Astrocyte (in vitro differentiated cells and primary cell): ENCODE measurements around the gene PRSS36. TPM values are rescaled to one million over a fixed set of nuclear protein-coding genes. Genes with fewer than 3 reads are reported as not detected.

Source experiments
- DNase-seq: peaks from one replicate; pipeline ENCODE4 v3.0.0-alpha.2; 2010; ENCODE audit warnings: low read depth
- FAIRE-seq: peaks from 2 replicates; lab custom pipeline; 2011; peaks lifted over from hg19 to GRCh38; lab: Jason Lieb, UNC
- H2AFZ ChIP-seq: 2 replicates; pipeline ENCODE4 v1.6.0; 2012; ENCODE audit warnings: low read depth, low read length, inconsistent platforms
- H3K27ac ChIP-seq: 2 replicates; pipeline ENCODE4 v1.5.1; 2011; ENCODE audit warnings: low read depth, low read length, inconsistent platforms
- H3K27me3 ChIP-seq: 2 replicates; pipeline ENCODE4 v1.6.0; 2011; ENCODE audit warnings: low read length, inconsistent platforms; ENCODE audit not compliant: insufficient read depth
- H3K36me3 ChIP-seq: 2 replicates; pipeline ENCODE4 v1.5.1; 2011; ENCODE audit warnings: low read length, inconsistent platforms; ENCODE audit not compliant: insufficient read depth
- H3K4me1 ChIP-seq: 2 replicates; pipeline ENCODE4 v1.5.1; 2011; ENCODE audit warnings: low read length, inconsistent platforms; ENCODE audit not compliant: insufficient read depth
- H3K4me2 ChIP-seq: 2 replicates; pipeline ENCODE4 v1.6.0; 2012; ENCODE audit warnings: low read length, inconsistent platforms
- H3K4me3 ChIP-seq: 2 replicates; pipeline ENCODE4 v1.5.1; 2011; ENCODE audit warnings: low read depth, mild to moderate bottlenecking, low read length, inconsistent platforms; ENCODE audit not compliant: insufficient read depth
- H3K79me2 ChIP-seq: 2 replicates; pipeline ENCODE4 v1.6.0; 2012; ENCODE audit warnings: mild to moderate bottlenecking, low read length, inconsistent platforms; ENCODE audit not compliant: insufficient read depth
- H3K9ac ChIP-seq: 2 replicates; pipeline ENCODE4 v1.6.0; 2012; ENCODE audit warnings: mild to moderate bottlenecking, low read length, inconsistent platforms
- H3K9me3 ChIP-seq: 2 replicates; pipeline ENCODE4 v1.5.1; 2012; ENCODE audit warnings: low read depth, mild to moderate bottlenecking, low read length, inconsistent platforms; ENCODE audit not compliant: insufficient read depth
- H4K20me1 ChIP-seq: 2 replicates; pipeline ENCODE4 v1.6.0; 2012; ENCODE audit warnings: low read length, inconsistent platforms; ENCODE audit not compliant: insufficient read depth
- H3K27ac Mint-ChIP-seq: one replicate; pipeline ENCODE4 v1.8.0; 2021; ENCODE audit warnings: mild to moderate bottlenecking, mixed read lengths; ENCODE audit not compliant: unreplicated experiment
- H3K27me3 Mint-ChIP-seq: one replicate; pipeline ENCODE4 v1.8.0; 2021; ENCODE audit warnings: low read depth, mixed read lengths; ENCODE audit not compliant: unreplicated experiment
- H3K36me3 Mint-ChIP-seq: one replicate; pipeline ENCODE4 v1.8.0; 2021; ENCODE audit warnings: low read depth, mixed read lengths; ENCODE audit not compliant: unreplicated experiment
- H3K4me1 Mint-ChIP-seq: one replicate; pipeline ENCODE4 v1.8.0; 2021; ENCODE audit warnings: low read depth, mixed read lengths; ENCODE audit not compliant: unreplicated experiment
- H3K4me3 Mint-ChIP-seq: one replicate; pipeline ENCODE4 v1.8.0; 2021; ENCODE audit warnings: mild to moderate bottlenecking, moderate library complexity, mixed read lengths; ENCODE audit not compliant: unreplicated experiment
- H3K9me3 Mint-ChIP-seq: one replicate; pipeline ENCODE4 v1.8.0; 2021; ENCODE audit warnings: mild to moderate bottlenecking, mixed read lengths; ENCODE audit not compliant: unreplicated experiment
- CTCF ChIP-seq: IDR thresholded peaks from 2 replicates; pipeline ENCODE4 v1.5.1; 2011; ENCODE audit warnings: low read depth, mild to moderate bottlenecking, inconsistent platforms, low read length, moderate library complexity; ENCODE audit not compliant: insufficient read depth
- EZH2 ChIP-seq: IDR thresholded peaks from 2 replicates; pipeline ENCODE4 v1.6.1; 2012; ENCODE audit warnings: mild to moderate bottlenecking, low read length, inconsistent platforms; ENCODE audit not compliant: insufficient read depth
- total RNA-seq: library from RNA; stranded (reverse); gene quantifications from 2 replicates; pipeline ENCODE4 v1.2.1, GENCODE V29; 2021

The PRSS36 gene
- total RNA-seq, 1 donor from 2014 or later: 0.41 TPM

- H3K9me3 Mint-ChIP-seq: no peaks in the 10 kb centered on the region
- H3K27ac Mint-ChIP-seq: peak overlapping the region; percentile 83
- H3K4me2 ChIP-seq: peak overlapping the region; percentile 92
- H3K9me3 ChIP-seq: no peaks in the 10 kb centered on the region
- peak overlapping the region; percentile 98 for H3K4me3 Mint-ChIP-seq
- H3K79me2 ChIP-seq: peaks cover 81% of the 10 kb centered on the region
- peaks cover 69% of the 10 kb centered on the region for H4K20me1 ChIP-seq
- H3K36me3 Mint-ChIP-seq: peaks cover 26% of the 10 kb centered on the region
- H2AFZ ChIP-seq: no peak overlapping the region
- DNase-seq: no peak
- H3K27ac ChIP-seq: no peak overlapping the region
- H3K36me3 ChIP-seq: peaks cover 48% of the 10 kb centered on the region
- FAIRE-seq: no peak
- H3K4me1 Mint-ChIP-seq: peaks cover 45% of the 10 kb centered on the region
- peaks cover 26% of the 10 kb centered on the region for H3K4me1 ChIP-seq
- peak overlapping the region; percentile 99 for H3K9ac ChIP-seq
- H3K27me3 ChIP-seq: no peaks in the 10 kb centered on the region
- peak overlapping the region; percentile 92 for H3K4me3 ChIP-seq
- no peak for TF ChIP-seq CTCF
- no peak for TF ChIP-seq EZH2
- no peaks in the 10 kb centered on the region for H3K27me3 Mint-ChIP-seq
Measured at GRCh38 chr16:31182391-31182790, 32.5 kb upstream of the PRSS36 start.

DNA sequence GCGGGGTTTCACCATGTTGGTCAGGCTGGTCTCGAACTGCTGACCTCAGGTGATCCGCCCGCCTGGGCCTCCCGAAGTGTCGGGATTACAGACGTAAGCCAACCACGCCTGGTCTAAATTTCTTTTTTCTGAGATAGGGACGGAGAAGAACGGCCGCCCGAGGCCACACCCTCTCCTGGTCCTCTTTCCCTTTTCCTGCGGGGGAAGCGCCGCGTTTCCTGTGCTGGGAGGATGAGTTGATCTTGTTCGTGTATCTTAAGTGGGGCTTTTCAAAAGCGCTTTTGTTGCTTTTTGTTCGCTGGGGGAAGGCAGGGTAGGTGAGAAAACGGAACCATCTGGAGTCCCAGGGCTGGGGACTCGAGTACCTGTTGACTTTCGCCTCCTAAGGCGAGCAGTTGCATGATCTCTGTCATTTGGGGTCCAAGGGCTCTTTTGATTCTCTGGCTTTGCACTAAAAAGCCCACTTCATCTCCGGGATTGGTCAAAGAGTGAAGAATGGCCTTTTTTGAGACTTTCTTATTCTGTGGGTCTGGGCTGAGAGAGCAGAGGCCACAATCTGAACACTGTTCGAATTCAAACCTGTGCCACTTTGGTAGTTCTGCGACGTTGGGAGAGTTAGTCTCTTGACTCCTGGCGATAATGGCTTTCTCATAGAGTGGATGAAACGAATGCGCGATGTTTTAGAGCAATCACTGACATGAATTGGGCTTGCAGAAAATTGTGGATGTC, 31.4 kb upstream of the PRSS36 start:
- H3K36me3 ChIP-seq: peaks cover 36% of the 10 kb centered on the region
- Mint-ChIP-seq H3K27me3 (no peaks in the 10 kb centered on the region), H3K4me3 (peak overlapping the region; percentile 98), H3K4me1 (peaks cover 35% of the 10 kb centered on the region), H3K9me3 (no peaks in the 10 kb centered on the region), H3K36me3 (peaks cover 17% of the 10 kb centered on the region), H3K27ac (peak overlapping the region; percentile 100)
- H3K79me2 ChIP-seq: peaks cover 69% of the 10 kb centered on the region
- H3K4me1 ChIP-seq: peaks cover 26% of the 10 kb centered on the region
- no peak overlapping the region for H2AFZ ChIP-seq
- no peaks in the 10 kb centered on the region for H3K27me3 ChIP-seq
- H3K9ac ChIP-seq: peak overlapping the region; percentile 99
- peak overlapping the region; percentile 98 for H3K27ac ChIP-seq
- DNase-seq (no peak), FAIRE-seq (no peak)
- peak overlapping the region; percentile 92 for H3K4me3 ChIP-seq
- H3K9me3 ChIP-seq: no peaks in the 10 kb centered on the region
- TF ChIP-seq EZH2: no peak
- TF ChIP-seq CTCF: no peak
- peaks cover 58% of the 10 kb centered on the region for H4K20me1 ChIP-seq
- H3K4me2 ChIP-seq: peak overlapping the region; percentile 92
